HUES64 (cell line): Measurements from ENCODE around the gene CACNA2D2.

Experiments
- H3K27ac ChIP-seq: 2 replicates; pipeline ENCODE4 v1.7.0; 2013; ENCODE audit warnings: low read depth, low read length, inconsistent platforms
- H3K27me3 ChIP-seq: 2 replicates; pipeline ENCODE4 v1.6.1; 2013; ENCODE audit warnings: mild to moderate bottlenecking, low read length; ENCODE audit not compliant: insufficient read depth
- H3K36me3 ChIP-seq: 2 replicates; pipeline ENCODE4 v1.6.1; 2013; ENCODE audit warnings: mild to moderate bottlenecking, low read length; ENCODE audit not compliant: insufficient read depth
- H3K4me1 ChIP-seq: 2 replicates; pipeline ENCODE4 v1.6.1; 2013; ENCODE audit warnings: mild to moderate bottlenecking, low read length, moderate library complexity; ENCODE audit not compliant: insufficient read depth
- H3K4me3 ChIP-seq: 2 replicates; pipeline ENCODE4 v1.5.1; 2013; ENCODE audit warnings: mild to moderate bottlenecking, low read length, moderate library complexity
- H3K9ac ChIP-seq: 2 replicates; pipeline ENCODE4 v1.6.1; 2013; ENCODE audit warnings: mild to moderate bottlenecking, low read depth, low read length
- H3K9me3 ChIP-seq: 2 replicates; pipeline ENCODE4 v1.6.1; 2013; ENCODE audit warnings: low read depth, low read length; ENCODE audit not compliant: insufficient read depth
- WGBS: fragments of 150-250, 120-280 bp; methylation state at CpG from one replicate; pipeline ENCODE4 v1.1.7; 2013; ENCODE audit warnings: missing lambda C conversion rate; 5-methylcytosine and 5-hydroxymethylcytosine counted together

Gene CACNA2D2

DNA sequence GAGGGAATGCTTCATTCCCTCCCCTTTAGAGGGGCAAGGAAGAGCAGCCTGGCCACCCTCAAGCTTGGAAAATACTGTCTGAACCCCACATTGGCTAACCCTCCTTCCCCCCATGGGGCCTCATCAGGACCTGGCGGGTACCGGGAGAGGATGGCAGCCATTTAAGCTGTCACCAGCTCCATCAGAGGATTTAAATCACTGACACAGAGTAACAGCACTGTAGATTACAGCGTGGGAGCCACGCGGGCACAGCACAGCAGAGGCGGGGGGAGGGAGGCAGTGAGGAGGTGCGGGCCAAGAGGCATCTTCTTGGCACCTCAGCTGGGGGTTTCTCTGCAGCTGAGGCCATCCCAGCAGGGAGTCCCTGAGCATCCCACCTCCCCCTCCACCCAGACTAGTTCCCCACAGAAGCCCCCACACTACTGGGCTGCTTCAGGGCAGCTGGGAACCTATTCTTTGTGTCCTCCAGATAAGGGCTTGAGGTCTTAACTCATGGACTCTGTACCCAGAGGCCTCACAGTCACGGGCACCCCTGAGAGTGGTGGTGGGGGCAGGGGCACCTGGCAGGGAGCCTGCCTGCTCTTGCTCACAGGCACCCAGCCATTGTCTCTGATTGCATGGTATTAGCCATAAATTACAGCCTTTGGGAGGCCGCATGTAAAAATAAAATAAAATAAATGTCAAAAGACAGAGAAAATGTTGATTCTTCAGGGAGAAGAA, 21.9 kb upstream of the CACNA2D2 start:
- Histone ChIP-seq H3K4me3 (no peak overlapping the region), H3K4me1 (peaks cover 36% of the 10 kb centered on the region), H3K27me3 (peaks cover 7% of the 10 kb centered on the region), H3K27ac (no peak overlapping the region), H3K36me3 (no peaks in the 10 kb centered on the region), H3K9me3 (no peaks in the 10 kb centered on the region), H3K9ac (no peak overlapping the region)
- WGBS: 85% methylated on average over 9 of the region's 9 CpGs

DNA sequence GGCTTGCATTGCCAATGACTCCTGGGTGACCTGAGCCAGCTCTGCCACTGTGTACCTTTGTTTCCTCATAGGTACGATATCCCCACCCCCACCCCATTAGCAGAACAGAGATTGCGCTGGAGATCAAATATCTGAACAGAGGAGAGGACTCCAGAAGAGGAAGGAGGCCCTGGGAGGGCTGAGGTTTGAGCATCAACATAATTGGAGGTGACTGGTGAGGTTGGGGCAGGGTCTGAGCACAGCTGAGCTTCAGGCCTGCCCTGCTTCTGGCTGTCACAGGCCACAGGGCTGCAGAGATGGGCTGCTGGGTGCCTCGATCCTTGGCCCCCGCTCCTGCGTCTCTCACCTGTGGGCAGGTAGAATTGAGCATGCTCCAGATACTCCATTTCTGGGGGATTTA, 21.3 kb upstream of the CACNA2D2 start:
- Histone ChIP-seq H3K27ac (no peak overlapping the region), H3K9ac (no peak overlapping the region), H3K36me3 (no peaks in the 10 kb centered on the region), H3K4me3 (no peak overlapping the region), H3K4me1 (peaks cover 33% of the 10 kb centered on the region), H3K27me3 (peaks cover 2% of the 10 kb centered on the region), H3K9me3 (no peaks in the 10 kb centered on the region)
- WGBS: 97% methylated on average over 4 of the region's 5 CpGs

DNA sequence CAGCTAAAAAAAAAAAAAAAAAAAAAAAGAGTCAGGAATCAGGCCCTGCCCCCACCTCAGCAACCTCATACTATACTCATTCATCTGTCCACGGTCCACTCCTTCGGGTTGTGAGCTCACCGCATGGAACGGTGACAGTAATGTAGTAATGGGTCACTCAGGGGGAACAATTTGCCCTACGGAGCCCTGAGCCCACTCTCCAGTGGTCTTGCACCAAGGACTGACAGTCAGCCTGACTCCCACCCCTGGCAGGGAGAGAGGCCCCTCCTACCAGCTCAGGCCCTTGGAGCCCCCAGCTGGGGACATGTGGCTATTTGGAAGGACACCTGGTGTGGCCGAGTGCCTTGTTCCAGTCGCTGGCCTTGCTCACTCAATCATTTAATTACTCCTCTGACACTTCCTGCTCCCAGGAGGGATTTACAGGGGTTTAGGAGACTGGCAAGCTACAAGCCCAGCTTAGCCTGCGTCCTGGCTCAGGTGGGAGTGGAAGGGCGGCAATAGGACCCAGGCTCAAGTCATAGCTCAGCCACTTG, 19.9 kb upstream of the CACNA2D2 start:
- Histone ChIP-seq H3K36me3 (no peaks in the 10 kb centered on the region), H3K27ac (no peak overlapping the region), H3K4me1 (peaks cover 38% of the 10 kb centered on the region), H3K9ac (no peak overlapping the region), H3K4me3 (no peak overlapping the region), H3K9me3 (no peaks in the 10 kb centered on the region), H3K27me3 (no peaks in the 10 kb centered on the region; the same call in 1 of the 2 replicates)
- WGBS: 64% methylated on average over 9 of the region's 9 CpGs

DNA sequence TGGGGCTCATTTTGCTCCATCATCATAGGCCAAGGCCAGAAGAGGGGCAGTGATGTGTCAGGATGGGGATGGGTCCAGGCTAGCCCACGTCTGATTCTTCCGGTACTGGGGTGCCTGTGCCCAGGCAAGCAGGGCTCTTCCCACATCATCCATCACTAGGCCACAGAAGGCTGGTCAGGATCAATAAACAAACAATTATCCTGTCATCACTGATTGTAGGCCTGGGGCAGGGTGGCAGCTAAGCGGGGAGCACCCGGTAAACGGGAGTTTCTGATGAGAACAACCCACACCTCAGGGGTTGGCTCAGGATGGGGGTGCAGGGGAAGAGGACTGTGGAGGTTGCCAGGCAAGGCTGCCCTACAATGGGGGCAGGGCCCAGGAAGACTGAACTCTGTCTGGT, 18.1 kb upstream of the CACNA2D2 start:
- Histone ChIP-seq H3K4me1 (peaks cover 50% of the 10 kb centered on the region), H3K9me3 (no peaks in the 10 kb centered on the region), H3K9ac (no peak overlapping the region), H3K36me3 (no peaks in the 10 kb centered on the region), H3K27me3 (no peaks in the 10 kb centered on the region; the same call in 1 of the 2 replicates), H3K27ac (peak overlapping the region; percentile 93; the same call in 1 of the 2 replicates), H3K4me3 (no peak overlapping the region)
- WGBS: 93% methylated on average over 5 of the region's 5 CpGs

DNA sequence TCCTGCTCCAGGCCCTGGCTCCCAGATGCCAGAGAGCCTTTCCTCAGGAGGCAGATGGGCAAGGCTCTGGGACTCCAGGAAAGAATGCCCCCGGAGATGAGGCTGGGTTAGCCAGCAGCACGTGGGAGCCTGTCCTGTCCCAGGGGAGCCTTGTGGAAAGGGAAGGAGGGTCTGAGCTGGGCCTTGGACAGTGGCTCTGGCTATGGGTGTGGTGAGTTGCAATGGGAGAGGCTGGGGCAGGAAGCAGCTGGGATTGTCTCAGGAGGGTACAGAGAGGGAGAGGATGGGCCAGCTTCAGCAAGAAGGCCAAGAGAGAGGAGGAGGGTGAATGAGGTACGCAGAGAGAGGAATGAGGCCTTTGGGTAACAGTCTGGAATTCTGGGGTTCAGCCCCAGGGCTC, 17.4 kb upstream of the CACNA2D2 start:
- H3K4me3 ChIP-seq: no peak overlapping the region
- no peaks in the 10 kb centered on the region; the same call in 1 of the 2 replicates for H3K27me3 ChIP-seq
- H3K9me3 ChIP-seq: no peaks in the 10 kb centered on the region
- H3K27ac ChIP-seq: peak overlapping the region; percentile 93; the same call in 1 of the 2 replicates
- peak overlapping the region; percentile 35; the same call in 1 of the 2 replicates for H3K9ac ChIP-seq
- no peaks in the 10 kb centered on the region for H3K36me3 ChIP-seq
- H3K4me1 ChIP-seq: peaks cover 56% of the 10 kb centered on the region
- 55% methylated on average over 3 of the region's 3 CpGs for WGBS

DNA sequence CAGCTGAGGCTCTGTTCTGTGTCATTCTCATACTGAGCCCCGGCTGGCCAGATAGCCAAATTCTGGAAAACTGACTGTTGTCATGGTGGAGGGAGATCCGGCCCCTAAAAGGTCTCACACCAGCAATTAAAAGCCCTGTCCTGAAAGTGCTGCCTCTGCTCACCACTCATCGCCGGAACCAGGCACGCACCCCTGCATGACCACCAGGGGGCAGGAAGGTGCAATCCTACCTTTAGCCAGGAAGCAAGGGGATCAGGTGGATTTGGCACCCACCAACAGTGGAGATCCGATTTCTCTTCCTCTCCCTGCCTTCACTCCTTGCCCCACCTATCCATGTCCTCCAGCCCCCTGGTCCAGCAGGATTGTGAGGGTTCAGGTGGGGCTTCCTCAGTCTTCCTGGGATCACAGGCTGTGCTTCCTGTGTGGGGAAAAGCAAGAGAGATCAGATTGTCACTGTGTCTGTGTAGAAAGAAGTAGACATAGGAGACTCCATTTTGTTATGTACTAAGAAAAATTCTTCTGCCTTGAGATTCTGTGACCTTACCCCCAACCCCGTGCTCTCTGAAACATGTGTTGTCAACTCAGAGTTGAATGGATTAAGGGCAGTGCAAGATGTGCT, 16.1 kb upstream of the CACNA2D2 start:
- Histone ChIP-seq H3K27me3 (no peaks in the 10 kb centered on the region; the same call in 1 of the 2 replicates), H3K4me3 (no peak overlapping the region), H3K36me3 (no peaks in the 10 kb centered on the region), H3K9me3 (no peaks in the 10 kb centered on the region), H3K9ac (0 out of 2 replicates have a peak overlapping the region, but pooled peaks have one; percentile 14), H3K27ac (peak overlapping the region; percentile 80; the same call in 1 of the 2 replicates), H3K4me1 (peaks cover 59% of the 10 kb centered on the region)
- 16% methylated on average over 6 of the region's 7 CpGs for WGBS

DNA sequence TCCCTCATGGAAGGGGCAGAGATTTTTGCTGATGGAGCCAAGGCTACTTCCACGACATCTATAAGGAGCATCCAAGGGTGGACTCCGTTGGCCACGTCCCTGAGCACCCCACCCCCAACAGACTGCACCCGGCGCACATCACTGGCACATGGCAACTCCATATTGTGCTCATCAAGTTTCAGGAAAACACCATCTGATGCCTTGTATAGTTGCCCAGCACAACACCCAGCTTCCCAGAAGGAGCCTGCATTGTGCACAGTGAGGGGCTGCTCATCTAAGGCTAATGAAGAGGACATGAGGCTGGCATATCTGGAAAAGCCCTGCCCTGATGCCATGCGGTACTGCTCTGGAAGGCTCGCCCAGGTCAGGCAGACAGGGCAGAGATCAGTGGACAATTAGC, 15.0 kb upstream of the CACNA2D2 start:
- H3K9me3 ChIP-seq: no peaks in the 10 kb centered on the region
- no peak overlapping the region for H3K27ac ChIP-seq
- no peaks in the 10 kb centered on the region for H3K27me3 ChIP-seq
- H3K4me3 ChIP-seq: no peak overlapping the region
- H3K9ac ChIP-seq: no peak overlapping the region
- peaks cover 55% of the 10 kb centered on the region for H3K4me1 ChIP-seq
- 94% methylated on average over 7 of the region's 7 CpGs for WGBS
- H3K36me3 ChIP-seq: no peaks in the 10 kb centered on the region

DNA sequence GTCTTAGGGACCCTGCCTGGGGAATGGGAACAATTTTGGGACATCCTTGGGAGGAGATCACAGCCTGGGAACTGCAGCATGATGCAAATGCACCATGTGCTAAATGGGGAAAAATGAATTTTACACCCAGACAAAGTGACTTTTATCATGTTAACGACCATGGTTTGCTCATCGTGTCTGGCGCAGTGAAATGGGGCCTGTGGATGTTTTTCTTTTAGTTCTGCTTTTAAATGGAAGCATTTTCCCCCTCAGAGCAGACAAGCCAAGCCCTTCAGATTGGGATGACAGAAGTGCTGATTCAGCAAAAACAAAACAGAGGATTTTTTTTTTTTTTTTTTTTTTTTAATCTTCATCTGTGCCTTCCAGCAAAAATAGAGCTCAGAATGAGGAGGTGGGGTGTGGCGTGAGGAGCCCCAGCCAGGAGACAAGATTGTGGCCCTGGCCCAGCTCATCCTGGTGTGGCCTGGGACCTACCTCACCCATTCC, 14.3 kb upstream of the CACNA2D2 start:
- H3K9me3 ChIP-seq: no peaks in the 10 kb centered on the region
- 85% methylated on average over 4 of the region's 4 CpGs for WGBS
- no peaks in the 10 kb centered on the region for H3K27me3 ChIP-seq
- H3K27ac ChIP-seq: no peak overlapping the region; the same call in 1 of the 2 replicates
- H3K4me3 ChIP-seq: no peak overlapping the region
- H3K9ac ChIP-seq: no peak overlapping the region
- no peaks in the 10 kb centered on the region for H3K36me3 ChIP-seq
- peaks cover 51% of the 10 kb centered on the region for H3K4me1 ChIP-seq

DNA sequence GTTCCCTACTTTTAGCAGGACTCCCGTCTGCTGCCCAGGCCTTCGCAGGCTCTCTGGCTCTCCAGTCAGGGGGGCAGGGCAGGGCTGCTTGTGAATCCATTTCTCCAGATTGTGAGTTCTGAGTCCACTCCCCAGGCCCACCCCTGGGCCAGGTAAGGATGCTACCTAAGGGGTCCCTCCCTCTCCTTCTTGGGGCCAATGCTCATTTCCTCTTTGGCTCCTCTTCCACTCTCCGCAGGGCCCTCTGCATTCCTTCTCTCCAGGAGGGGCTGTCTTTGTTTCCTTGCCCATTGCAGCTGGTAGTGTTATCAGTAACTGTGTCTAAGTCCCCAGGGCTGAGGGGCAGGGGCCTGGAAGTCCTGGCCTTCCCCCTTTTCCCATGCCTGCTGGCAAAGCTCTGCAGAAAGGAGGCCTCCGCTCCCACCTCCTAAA, 13.0 kb upstream of the CACNA2D2 start:
- WGBS: 28% methylated on average over 4 of the region's 4 CpGs
- Histone ChIP-seq H3K4me3 (peak overlapping the region; percentile 38), H3K4me1 (peaks cover 45% of the 10 kb centered on the region), H3K9ac (peak overlapping the region; percentile 60), H3K9me3 (no peaks in the 10 kb centered on the region), H3K27ac (peak overlapping the region; percentile 86), H3K27me3 (no peaks in the 10 kb centered on the region), H3K36me3 (no peaks in the 10 kb centered on the region)

DNA sequence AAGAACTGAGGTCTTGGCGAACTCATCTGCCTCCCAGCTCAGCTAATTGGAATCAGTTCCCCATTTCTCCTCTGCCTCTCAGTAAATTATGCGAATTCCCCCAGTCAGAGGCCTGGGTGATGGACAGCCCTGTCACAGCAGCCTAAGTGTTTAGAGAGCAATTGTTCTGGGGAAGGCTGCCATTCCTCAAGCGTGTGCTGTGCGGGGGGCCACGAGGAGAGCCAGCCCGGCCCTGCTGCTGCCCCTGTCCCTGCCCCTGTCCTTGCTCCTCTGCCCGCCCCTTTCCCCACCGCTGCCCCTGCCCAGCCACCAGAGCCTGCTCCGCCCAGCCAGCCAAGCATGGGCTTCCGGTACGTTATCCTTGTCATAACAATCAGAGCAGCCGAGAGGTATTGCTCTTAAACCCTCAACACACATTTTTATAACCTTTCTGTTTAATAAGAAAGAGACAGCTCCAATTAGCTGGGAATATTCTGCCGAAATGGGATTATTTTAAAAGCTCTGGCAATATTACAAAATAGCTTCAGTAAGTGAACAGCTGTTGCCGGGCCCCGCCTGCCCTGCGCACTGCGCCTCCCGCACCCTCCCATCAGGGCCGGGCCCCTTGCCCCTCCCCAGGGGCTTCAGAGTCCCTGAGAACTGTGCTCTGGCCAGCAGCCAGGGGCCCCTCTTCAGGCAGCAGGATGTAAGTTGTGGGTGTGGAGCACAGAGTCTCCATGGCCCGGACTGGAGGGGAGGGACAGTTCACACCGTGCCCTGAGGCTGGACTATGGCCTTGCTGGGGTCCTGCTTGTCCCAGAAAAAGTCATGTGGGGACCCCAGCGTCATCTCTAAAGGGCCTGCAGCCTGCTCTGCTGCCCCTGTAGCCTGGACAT, 12.4 kb upstream of the CACNA2D2 start:
- peak overlapping the region; percentile 86 for H3K27ac ChIP-seq
- H3K36me3 ChIP-seq: no peaks in the 10 kb centered on the region
- no peaks in the 10 kb centered on the region for H3K9me3 ChIP-seq
- no peak overlapping the region; the same call in 1 of the 2 replicates for H3K9ac ChIP-seq
- peak overlapping the region; percentile 38 for H3K4me3 ChIP-seq
- H3K27me3 ChIP-seq: no peaks in the 10 kb centered on the region
- H3K4me1 ChIP-seq: peaks cover 38% of the 10 kb centered on the region
- WGBS: 8% methylated on average over 22 of the region's 22 CpGs
